ENCODE results near the gene FNIP1. TPM values are rescaled to one million over a fixed set of nuclear protein-coding genes. Genes with fewer than 3 reads are reported as not detected.
"Not testable (repeated sequence)": the region's sequence is repeated elsewhere in the genome, so short reads cannot be mapped to it uniquely, and the experiment has no call there.

Gene FNIP1
- total and polyA plus RNA-seq, 12 donors: 2.8 to 41.7 (median 32.7) TPM

DNA sequence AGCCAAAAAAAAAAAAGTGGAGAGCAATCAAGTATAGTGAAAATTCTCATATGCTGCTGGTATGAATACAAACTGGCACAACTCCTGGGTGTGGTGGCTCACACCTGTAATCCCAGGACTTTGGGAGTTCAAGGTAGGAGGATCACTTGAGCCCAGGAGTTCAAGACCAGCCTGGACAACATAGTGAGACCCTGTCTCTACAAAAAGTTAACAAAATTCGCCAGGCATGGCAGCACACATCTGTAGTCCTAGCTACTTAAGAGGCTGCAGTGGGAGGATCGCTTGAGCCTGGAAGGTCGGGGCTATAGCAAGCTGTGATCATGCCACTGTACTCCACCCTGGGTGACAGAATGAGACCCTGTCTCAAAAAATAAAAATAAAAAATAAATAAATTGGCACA, 51.7 kb downstream of the FNIP1 start:
- TF ChIP-seq, protein P1, sequence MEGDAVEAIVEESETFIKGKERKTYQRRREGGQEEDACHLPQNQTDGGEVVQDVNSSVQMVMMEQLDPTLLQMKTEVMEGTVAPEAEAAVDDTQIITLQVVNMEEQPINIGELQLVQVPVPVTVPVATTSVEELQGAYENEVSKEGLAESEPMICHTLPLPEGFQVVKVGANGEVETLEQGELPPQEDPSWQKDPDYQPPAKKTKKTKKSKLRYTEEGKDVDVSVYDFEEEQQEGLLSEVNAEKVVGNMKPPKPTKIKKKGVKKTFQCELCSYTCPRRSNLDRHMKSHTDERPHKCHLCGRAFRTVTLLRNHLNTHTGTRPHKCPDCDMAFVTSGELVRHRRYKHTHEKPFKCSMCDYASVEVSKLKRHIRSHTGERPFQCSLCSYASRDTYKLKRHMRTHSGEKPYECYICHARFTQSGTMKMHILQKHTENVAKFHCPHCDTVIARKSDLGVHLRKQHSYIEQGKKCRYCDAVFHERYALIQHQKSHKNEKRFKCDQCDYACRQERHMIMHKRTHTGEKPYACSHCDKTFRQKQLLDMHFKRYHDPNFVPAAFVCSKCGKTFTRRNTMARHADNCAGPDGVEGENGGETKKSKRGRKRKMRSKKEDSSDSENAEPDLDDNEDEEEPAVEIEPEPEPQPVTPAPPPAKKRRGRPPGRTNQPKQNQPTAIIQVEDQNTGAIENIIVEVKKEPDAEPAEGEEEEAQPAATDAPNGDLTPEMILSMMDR (IDR thresholded peaks at IDR 0.05): no peak
- WGBS, 2 donors: 95 to 98% methylated on average over 3 of the region's 3 CpGs
- peaks cover 0 to 43% (median 15%) of the 10 kb centered on the region in 9 donors for H3K36me3 ChIP-seq
- H3K4me3 ChIP-seq: no peak overlapping the region
- intact Hi-C loops (cut with DNase I): no loop called here
- no peak overlapping the region for H3K27ac ChIP-seq
- H3K27me3 ChIP-seq: no peaks in the 10 kb centered on the region
- no peak for ATAC-seq
- H3K9me3 ChIP-seq: no peaks in the 10 kb centered on the region
- no peak for DNase-seq
- peaks cover 0 to 26% (median 12%) of the 10 kb centered on the region in 9 donors for H3K4me1 ChIP-seq

DNA sequence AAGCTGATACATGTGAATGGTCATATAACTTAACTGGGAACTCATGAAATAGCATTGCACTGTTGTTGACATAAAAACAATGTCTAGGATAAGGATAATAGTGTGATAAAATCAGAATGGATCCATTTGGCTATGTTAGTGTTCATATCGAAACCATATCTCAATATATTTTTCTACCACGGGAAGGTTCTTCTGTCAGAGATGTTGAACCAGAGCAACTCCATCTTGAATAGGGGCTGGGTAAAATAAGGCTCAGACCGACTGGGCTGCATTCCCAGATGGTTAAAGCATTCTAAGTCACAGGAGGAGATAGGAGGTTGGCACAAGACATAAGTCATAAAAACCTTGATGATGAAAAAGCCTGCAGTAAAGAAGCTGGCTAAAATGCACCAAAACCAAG, 56.3 kb downstream of the FNIP1 start:
- DNase-seq (no peak), ATAC-seq (no peak)
- Histone ChIP-seq H3K9me3 (no peaks in the 10 kb centered on the region), H3K4me3 (no peak overlapping the region), H3K27ac (no peak overlapping the region), H3K36me3 (peaks cover 0 to 64% (median 15%) of the 10 kb centered on the region in 9 donors), H3K27me3 (no peaks in the 10 kb centered on the region), H3K4me1 (peaks cover 0 to 12% (median 6%) of the 10 kb centered on the region in 9 donors)
- WGBS, 2 donors: 92 to 95% methylated on average over 3 of the region's 3 CpGs
- intact Hi-C loops (cut with DNase I): no loop called here
- TF ChIP-seq, protein P1 (IDR thresholded peaks at IDR 0.05): no peak

DNA sequence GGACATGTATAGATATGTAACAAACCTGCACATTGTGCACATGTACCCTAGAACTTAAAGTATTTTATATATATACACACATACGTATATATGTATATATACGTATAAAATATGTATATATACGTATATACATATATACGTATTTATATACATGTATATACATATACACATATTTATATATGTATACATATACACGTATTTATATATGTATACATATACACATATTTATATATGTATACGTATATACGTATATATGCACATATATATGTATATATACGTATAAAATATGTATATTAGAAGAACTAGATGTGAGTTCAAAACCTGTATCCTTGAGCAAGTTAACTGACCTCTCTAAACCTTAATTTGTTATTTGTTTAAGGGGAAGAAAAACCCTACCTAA, 61.4 kb downstream of the FNIP1 start:
- Histone ChIP-seq H3K27ac (no peak overlapping the region), H3K4me1 (peaks cover 0 to 7% (median 0%) of the 10 kb centered on the region in 9 donors), H3K36me3 (peaks cover 0 to 31% (median 4%) of the 10 kb centered on the region in 9 donors), H3K9me3 (no peaks in the 10 kb centered on the region), H3K4me3 (no peak overlapping the region), H3K27me3 (no peaks in the 10 kb centered on the region)
- DNase-seq (no peak), ATAC-seq (no peak)
- TF ChIP-seq, protein P1 (IDR thresholded peaks at IDR 0.05): no peak
- intact Hi-C loops (cut with DNase I): no loop called here
- 96 to 98% methylated on average over 8 of the region's 8 CpGs for WGBS, 2 donors

DNA sequence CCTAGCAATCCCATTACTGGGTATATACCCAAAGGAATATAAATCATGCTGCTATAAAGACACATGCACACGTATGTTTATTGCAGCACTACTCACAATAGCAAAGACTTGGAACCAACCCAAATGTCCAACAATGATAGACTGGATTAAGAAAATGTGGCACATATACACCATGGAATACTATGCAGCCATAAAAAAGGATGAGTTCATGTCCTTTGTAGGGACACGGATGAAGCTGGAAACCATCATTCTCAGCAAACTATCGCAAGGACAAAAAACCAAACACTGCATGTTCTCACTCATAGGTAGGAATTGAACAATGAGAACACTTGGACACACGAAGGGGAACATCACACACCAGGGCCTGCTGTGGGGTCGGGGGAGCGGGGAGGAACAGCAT, 61.9 kb downstream of the FNIP1 start:
- intact Hi-C loops (cut with DNase I); H3K9me3 ChIP-seq; H3K4me1 ChIP-seq; H3K27me3 ChIP-seq; DNase-seq; H3K27ac ChIP-seq; H3K4me3 ChIP-seq; ATAC-seq: not testable (repeated sequence)
- 95 to 100% methylated on average over 5 of the region's 6 CpGs for WGBS, 2 donors
- H3K36me3 ChIP-seq: peaks cover 0 to 31% (median 4%) of the 10 kb centered on the region in 9 donors

DNA sequence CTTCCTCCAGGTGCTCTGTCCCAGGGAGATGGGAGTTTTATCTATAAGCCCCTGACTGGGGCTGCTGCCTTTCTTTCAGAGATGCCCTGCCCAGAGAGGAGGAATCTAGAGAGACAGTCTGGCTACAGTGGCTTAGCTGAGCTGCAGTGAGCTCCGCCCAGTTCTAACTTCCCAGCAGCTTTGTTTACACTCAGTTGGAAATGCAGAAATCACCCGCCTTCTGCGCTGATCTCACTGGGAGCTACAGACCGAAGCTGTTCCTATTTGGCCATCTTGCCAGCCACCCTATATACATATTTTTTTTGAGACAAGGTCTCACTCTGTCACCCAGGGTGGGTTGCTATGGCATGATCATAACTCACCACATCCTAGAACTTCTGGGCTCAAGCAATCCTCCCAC, 67.5 kb downstream of the FNIP1 start:
- Histone ChIP-seq H3K36me3 (peaks cover 0 to 34% (median 8%) of the 10 kb centered on the region in 9 donors), H3K27ac (peak overlapping the region in 1 of 10 donors; percentile 18)
- H3K27me3 ChIP-seq; H3K9me3 ChIP-seq; DNase-seq; H3K4me1 ChIP-seq; H3K4me3 ChIP-seq; intact Hi-C loops (cut with DNase I); ATAC-seq: not testable (repeated sequence)
- WGBS, 2 donors: 97 to 98% methylated on average over 4 of the region's 4 CpGs

DNA sequence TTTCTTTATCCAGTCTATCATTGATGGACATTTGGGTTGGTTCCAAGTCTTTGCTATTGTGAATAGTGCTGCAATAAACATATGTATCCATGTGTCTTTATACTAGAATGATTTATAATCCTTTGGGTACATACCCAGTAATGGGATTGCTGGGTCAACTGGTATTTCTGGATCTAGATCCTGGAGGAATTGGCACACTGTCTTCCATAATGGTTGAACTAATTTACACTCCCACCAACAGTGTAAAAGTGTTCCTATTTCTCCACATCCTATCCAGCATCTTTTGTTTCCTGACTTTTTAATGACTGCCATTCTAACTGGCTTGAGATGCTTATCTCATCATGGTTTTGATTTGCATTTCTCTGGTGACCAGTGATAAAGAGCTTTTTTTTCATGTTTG, 72.7 kb downstream of the FNIP1 start:
- H3K9me3 ChIP-seq: peaks cover 0 to 24% (median 8%) of the 10 kb centered on the region in 11 donors
- DNase-seq; H3K4me3 ChIP-seq; H3K27ac ChIP-seq; H3K27me3 ChIP-seq; intact Hi-C loops (cut with DNase I); ATAC-seq: not testable (repeated sequence)
- H3K36me3 ChIP-seq: peaks cover 0 to 36% (median 8%) of the 10 kb centered on the region in 9 donors
- H3K4me1 ChIP-seq: peaks cover 0 to 12% (median 7%) of the 10 kb centered on the region in 9 donors
